Body of pancreas (tissue), 4 donors: ENCODE data around the gene AP1M1.

Experiments
- POLR2A ChIP-seq, 3 donors: fragments of 450-650 bp; IDR thresholded peaks; one replicate each; pipeline ENCODE4 v1.6.1; 2016; ENCODE audit warnings: antibody characterized with exemption in 3 of 3, mild to moderate bottlenecking in 2 of 3
- TF ChIP-seq, protein P1 (sequence below), 7 experiments: fragments of 450-650 bp in 4 of 7; fragments of 200-600 bp in 3 of 7; sonication (generic) in 3 of 7; IDR thresholded peaks; one replicate each; pipeline ENCODE4 v1.5.1; 2016 to 2019; ENCODE audit warnings: antibody characterized with exemption in 7 of 7

- TF ChIP-seq, protein P1, sequence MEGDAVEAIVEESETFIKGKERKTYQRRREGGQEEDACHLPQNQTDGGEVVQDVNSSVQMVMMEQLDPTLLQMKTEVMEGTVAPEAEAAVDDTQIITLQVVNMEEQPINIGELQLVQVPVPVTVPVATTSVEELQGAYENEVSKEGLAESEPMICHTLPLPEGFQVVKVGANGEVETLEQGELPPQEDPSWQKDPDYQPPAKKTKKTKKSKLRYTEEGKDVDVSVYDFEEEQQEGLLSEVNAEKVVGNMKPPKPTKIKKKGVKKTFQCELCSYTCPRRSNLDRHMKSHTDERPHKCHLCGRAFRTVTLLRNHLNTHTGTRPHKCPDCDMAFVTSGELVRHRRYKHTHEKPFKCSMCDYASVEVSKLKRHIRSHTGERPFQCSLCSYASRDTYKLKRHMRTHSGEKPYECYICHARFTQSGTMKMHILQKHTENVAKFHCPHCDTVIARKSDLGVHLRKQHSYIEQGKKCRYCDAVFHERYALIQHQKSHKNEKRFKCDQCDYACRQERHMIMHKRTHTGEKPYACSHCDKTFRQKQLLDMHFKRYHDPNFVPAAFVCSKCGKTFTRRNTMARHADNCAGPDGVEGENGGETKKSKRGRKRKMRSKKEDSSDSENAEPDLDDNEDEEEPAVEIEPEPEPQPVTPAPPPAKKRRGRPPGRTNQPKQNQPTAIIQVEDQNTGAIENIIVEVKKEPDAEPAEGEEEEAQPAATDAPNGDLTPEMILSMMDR (IDR thresholded peaks at IDR 0.05): no peak
- no peak for TF ChIP-seq POLR2A (IDR thresholded peaks at IDR 0.05)
Measured at GRCh38 chr19:16203256-16204004, 5.7 kb downstream of the AP1M1 start.
